HL-60 (cell line): ENCODE data around the gene PRPF6.

Experiments
- DNase-seq, 2 experiments: peaks; one replicate each; pipeline ENCODE4 v3.0.0-alpha.2; 2010 to 2020; ENCODE audit warnings: low read depth in 1 of 2, low spot score in 1 of 2
- H3K27ac ChIP-seq: fragments of 250-450 bp; sonication (Bioruptor Pico); replicated peaks from 2 replicates; pipeline ENCODE4 v1.5.1; 2020; ENCODE audit warnings: mild to moderate bottlenecking, moderate library complexity
- H3K27me3 ChIP-seq: fragments of 250-450 bp; sonication (Bioruptor Pico); 2 replicates; pipeline ENCODE4 v1.5.1; 2021; ENCODE audit warnings: mild to moderate bottlenecking, moderate library complexity; ENCODE audit not compliant: insufficient read depth, poor library complexity, severe bottlenecking
- H3K4me3 ChIP-seq: replicated peaks from 2 replicates; pipeline ENCODE4 v1.5.1; 2011; ENCODE audit warnings: mild to moderate bottlenecking, control low read depth, low read length; ENCODE audit not compliant: insufficient read depth
- GABPA ChIP-seq: IDR thresholded peaks from 2 replicates; pipeline ENCODE4 v1.6.1; 2012; ENCODE audit warnings: low read depth
- POLR2AphosphoS5 ChIP-seq: IDR thresholded peaks from 2 replicates; pipeline ENCODE4 v1.6.1; 2012; ENCODE audit warnings: low read depth
- SPI1 ChIP-seq: IDR thresholded peaks from 2 replicates; pipeline ENCODE4 v1.6.1; 2012; ENCODE audit warnings: low read depth, mild to moderate bottlenecking, borderline replicate concordance
- TF ChIP-seq, protein P1 (sequence below): IDR thresholded peaks from one replicate; pipeline ENCODE4 v1.5.1; 2011; ENCODE audit warnings: low read length, control low read depth, inconsistent platforms; ENCODE audit not compliant: insufficient read depth
- TF ChIP-seq, protein P2 (sequence below): IDR thresholded peaks from 2 replicates; pipeline ENCODE4 v1.6.1; 2012; ENCODE audit warnings: low read depth; ENCODE audit not compliant: insufficient replicate concordance

The PRPF6 gene

DNA sequence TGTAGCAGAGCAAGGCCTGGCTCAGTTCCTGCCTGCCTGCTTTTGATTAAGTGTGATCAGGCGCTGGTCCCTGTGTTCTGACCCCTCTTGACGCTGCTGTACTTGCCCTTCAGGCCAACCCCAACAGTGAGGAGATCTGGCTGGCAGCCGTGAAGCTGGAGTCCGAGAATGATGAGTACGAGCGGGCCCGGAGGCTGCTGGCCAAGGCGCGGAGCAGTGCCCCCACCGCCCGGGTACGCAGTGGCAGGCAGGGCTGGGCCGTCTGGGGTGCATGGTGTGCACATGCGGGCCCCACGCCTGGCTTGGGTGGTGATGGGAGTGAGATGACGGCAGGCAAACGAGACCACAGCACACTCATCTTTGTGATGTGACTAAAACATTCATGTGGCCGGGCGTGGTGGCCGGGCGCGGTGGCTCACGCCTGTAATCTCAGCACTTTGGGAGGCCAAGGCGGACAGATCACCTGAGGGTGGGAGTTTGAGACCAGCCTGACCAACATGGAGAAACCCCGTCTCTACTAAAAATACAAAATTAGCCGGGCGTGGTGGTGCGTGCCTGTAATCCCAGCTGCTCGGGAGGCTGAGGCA is 45.0 kb downstream of the PRPF6 start:
- no peak overlapping the region for H3K4me3 ChIP-seq
- TF ChIP-seq, protein P1, sequence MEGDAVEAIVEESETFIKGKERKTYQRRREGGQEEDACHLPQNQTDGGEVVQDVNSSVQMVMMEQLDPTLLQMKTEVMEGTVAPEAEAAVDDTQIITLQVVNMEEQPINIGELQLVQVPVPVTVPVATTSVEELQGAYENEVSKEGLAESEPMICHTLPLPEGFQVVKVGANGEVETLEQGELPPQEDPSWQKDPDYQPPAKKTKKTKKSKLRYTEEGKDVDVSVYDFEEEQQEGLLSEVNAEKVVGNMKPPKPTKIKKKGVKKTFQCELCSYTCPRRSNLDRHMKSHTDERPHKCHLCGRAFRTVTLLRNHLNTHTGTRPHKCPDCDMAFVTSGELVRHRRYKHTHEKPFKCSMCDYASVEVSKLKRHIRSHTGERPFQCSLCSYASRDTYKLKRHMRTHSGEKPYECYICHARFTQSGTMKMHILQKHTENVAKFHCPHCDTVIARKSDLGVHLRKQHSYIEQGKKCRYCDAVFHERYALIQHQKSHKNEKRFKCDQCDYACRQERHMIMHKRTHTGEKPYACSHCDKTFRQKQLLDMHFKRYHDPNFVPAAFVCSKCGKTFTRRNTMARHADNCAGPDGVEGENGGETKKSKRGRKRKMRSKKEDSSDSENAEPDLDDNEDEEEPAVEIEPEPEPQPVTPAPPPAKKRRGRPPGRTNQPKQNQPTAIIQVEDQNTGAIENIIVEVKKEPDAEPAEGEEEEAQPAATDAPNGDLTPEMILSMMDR: no peak
- TF ChIP-seq GABPA (no peak), POLR2AphosphoS5 (no peak), SPI1 (no peak)
- TF ChIP-seq, protein P2, sequence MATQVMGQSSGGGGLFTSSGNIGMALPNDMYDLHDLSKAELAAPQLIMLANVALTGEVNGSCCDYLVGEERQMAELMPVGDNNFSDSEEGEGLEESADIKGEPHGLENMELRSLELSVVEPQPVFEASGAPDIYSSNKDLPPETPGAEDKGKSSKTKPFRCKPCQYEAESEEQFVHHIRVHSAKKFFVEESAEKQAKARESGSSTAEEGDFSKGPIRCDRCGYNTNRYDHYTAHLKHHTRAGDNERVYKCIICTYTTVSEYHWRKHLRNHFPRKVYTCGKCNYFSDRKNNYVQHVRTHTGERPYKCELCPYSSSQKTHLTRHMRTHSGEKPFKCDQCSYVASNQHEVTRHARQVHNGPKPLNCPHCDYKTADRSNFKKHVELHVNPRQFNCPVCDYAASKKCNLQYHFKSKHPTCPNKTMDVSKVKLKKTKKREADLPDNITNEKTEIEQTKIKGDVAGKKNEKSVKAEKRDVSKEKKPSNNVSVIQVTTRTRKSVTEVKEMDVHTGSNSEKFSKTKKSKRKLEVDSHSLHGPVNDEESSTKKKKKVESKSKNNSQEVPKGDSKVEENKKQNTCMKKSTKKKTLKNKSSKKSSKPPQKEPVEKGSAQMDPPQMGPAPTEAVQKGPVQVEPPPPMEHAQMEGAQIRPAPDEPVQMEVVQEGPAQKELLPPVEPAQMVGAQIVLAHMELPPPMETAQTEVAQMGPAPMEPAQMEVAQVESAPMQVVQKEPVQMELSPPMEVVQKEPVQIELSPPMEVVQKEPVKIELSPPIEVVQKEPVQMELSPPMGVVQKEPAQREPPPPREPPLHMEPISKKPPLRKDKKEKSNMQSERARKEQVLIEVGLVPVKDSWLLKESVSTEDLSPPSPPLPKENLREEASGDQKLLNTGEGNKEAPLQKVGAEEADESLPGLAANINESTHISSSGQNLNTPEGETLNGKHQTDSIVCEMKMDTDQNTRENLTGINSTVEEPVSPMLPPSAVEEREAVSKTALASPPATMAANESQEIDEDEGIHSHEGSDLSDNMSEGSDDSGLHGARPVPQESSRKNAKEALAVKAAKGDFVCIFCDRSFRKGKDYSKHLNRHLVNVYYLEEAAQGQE: no peak
- DNase-seq: no peak
- no peaks in the 10 kb centered on the region for H3K27me3 ChIP-seq
- H3K27ac ChIP-seq: no peak overlapping the region

DNA sequence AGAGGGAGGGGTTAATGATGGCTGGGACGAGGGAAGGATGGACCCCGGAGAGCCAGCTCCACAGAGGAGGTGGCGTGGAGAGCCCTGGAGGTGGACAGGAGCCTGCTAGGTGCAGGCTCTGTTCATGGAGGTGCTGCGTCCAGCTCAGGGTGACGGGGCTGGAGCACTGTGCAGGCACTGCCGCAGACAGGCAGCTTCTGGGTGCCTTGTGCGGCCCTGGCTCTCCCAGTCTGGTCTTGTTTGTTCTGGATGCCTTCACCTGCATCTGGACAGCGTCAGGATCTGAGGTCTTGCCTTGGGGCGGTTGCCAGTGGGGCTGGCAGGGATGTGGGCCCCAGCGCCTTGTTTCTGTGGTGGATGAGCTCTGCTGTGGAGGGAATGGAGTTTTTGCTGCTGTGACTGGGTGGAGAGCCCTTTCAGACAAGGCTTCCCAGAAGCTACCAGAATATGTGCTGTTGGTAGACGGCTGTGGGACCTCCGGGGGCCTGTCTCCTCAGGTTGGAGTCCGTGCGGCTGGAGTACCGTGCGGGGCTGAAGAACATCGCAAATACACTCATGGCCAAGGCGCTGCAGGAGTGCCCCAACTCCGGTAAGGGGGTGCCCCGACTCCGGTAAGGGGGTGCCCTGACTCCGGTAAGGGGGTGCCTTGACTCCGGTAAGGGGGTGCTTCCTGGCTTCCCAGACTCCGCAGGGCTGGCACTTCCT is 47.2 kb downstream of the PRPF6 start:
- Histone ChIP-seq H3K27me3 (no peaks in the 10 kb centered on the region), H3K27ac (no peak overlapping the region), H3K4me3 (no peak overlapping the region)
- DNase-seq: no peak
- TF ChIP-seq SPI1 (no peak), POLR2AphosphoS5 (no peak), GABPA (no peak)
- TF ChIP-seq, protein P2: no peak
- TF ChIP-seq, protein P1: no peak

DNA sequence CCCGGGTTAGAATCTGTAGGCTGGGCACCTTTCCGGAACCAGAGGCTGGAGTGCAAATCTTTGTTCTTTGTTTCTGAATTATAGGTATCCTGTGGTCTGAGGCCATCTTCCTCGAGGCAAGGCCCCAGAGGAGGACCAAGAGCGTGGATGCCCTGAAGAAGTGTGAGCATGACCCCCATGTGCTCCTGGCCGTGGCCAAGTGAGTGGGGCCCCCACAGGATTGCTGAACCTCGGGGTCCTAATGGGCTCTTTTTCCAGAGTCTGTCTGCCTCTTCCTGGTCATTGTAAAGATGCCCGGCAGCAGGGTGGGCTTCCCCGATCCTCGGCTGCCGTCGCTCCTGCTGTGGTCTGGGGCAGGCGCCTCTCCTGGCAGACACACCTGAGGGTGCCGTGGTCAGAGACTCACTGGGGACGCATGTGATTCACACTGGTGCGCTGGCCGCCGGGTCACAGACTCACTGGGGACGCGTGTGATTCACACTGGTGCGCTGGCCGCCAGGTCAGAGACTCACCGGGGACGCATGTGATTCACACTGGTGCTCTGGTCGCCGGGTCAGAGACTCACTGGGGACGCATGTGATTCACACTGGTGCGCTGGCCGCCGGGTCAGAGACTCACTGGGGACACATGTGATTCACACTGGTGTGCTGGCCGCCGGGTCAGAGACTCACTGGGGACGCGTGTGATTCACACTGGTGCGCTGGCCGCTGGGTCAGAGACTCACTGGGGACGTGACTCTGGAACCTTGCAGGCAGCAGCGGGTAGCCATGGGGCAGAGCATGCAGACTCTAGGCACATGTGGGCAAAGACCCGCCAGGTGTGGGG is 48.6 kb downstream of the PRPF6 start:
- Histone ChIP-seq H3K27me3 (no peaks in the 10 kb centered on the region), H3K27ac (no peak overlapping the region), H3K4me3 (no peak overlapping the region)
- no peak for DNase-seq
- TF ChIP-seq, protein P2: no peak
- TF ChIP-seq POLR2AphosphoS5 (no peak), GABPA (no peak), SPI1 (no peak)
- TF ChIP-seq, protein P1: no peak
